CD4-positive, alpha-beta T cell treated with Interleukin-1 beta for 1 hour (primary cell): Measurements from ENCODE around the gene RNF41.
"Not testable (repeated sequence)": the region's sequence is repeated elsewhere in the genome, so short reads cannot be mapped to it uniquely, and the experiment has no call there.

Experiments used
- DNase-seq, 2 donors: peaks; one replicate each; pipeline ENCODE4 v3.0.0-alpha.2; 2020 to 2022

RNF41 gene

GRCh38 chr12:56206452-56207166 lies 15.1 kb downstream of the RNF41 start:
- DNase-seq = peak; percentile 45 to 52

GRCh38 chr12:56205445-56205844 lies 16.3 kb downstream of the RNF41 start:
- no peak for DNase-seq

- DNase-seq = no peak
Observed at GRCh38 chr12:56204275-56204674, 17.4 kb downstream of the RNF41 start.

GRCh38 chr12:56202838-56203237 lies 18.9 kb downstream of the RNF41 start:
- DNase-seq = no peak

GRCh38 chr12:56202366-56202765 lies 19.4 kb downstream of the RNF41 start:
- no peak for DNase-seq

- DNase-seq = no peak
Observed at GRCh38 chr12:56198836-56199235, 22.9 kb downstream of the RNF41 start.

- no peak for DNase-seq
Observed at GRCh38 chr12:56197921-56198635, 23.6 kb downstream of the RNF41 start.

- not testable (repeated sequence) for DNase-seq
Observed at GRCh38 chr12:56196818-56197550, 24.7 kb downstream of the RNF41 start.

GRCh38 chr12:56193025-56193578 lies 28.6 kb downstream of the RNF41 start:
- peak; percentile 71 to 84 for DNase-seq

- DNase-seq = no peak
Observed at GRCh38 chr12:56192582-56192981, 29.1 kb downstream of the RNF41 start.

- no peak for DNase-seq
Observed at GRCh38 chr12:56190695-56191155, 31.0 kb downstream of the RNF41 start.

GRCh38 chr12:56189918-56190694 lies 31.6 kb downstream of the RNF41 start:
- DNase-seq = peak; percentile 80 to 84

GRCh38 chr12:56189099-56189917 lies 32.4 kb downstream of the RNF41 start, which contains the start of gene SMARCC2:
Gene SMARCC2 (minus strand): TSS chr12:56189483. CDS start chr12:56189461, 22 bp downstream.
- DNase-seq = peak; percentile 85 to 89

GRCh38 chr12:56188778-56189098 lies 33.0 kb downstream of the RNF41 start:
- DNase-seq = no peak

GRCh38 chr12:56188131-56188777 lies 33.5 kb downstream of the RNF41 start:
- DNase-seq = no peak

GRCh38 chr12:56186957-56187356 lies 34.8 kb downstream of the RNF41 start:
- DNase-seq = no peak

GRCh38 chr12:56178347-56178746 lies 43.4 kb downstream of the RNF41 start:
- no peak for DNase-seq

GRCh38 chr12:56172839-56173238 lies 48.9 kb downstream of the RNF41 start:
- DNase-seq = no peak

GRCh38 chr12:56169229-56169759 lies 52.4 kb downstream of the RNF41 start:
- DNase-seq = no peak

GRCh38 chr12:56165369-56165768 lies 56.4 kb downstream of the RNF41 start:
- no peak for DNase-seq

GRCh38 chr12:56164345-56164729 lies 57.4 kb downstream of the RNF41 start:
- DNase-seq = no peak
